K562 (cell line): ENCODE data around the gene ATP7B. TPM values are rescaled to one million over a fixed set of nuclear protein-coding genes. Genes with fewer than 3 reads are reported as not detected.

ENCODE experiments used
- ATF1 ChIP-seq, 2 experiments: fragments of 450-650 bp in 1 of 2; IDR thresholded peaks; 2 replicates each; pipeline ENCODE4 v1.6.1; 2016; ENCODE audit warnings: missing compliant biosample characterization in 1 of 2, missing genetic modification characterization in 1 of 2
- C11orf30 ChIP-seq: fragments of 450-650 bp; IDR thresholded peaks from 2 replicates; pipeline ENCODE4 v1.6.1; 2016; ENCODE audit warnings: low read depth, mild to moderate bottlenecking
- CAMTA2 ChIP-seq: fragments of 250-450 bp; sonication (Bioruptor Pico); conservative IDR thresholded peaks from 2 replicates; pipeline ENCODE4 v1.5.1; 2022
- CC2D1A ChIP-seq: fragments of 450-650 bp; IDR thresholded peaks from 2 replicates; pipeline ENCODE4 v1.6.1; 2017; ENCODE audit warnings: mild to moderate bottlenecking
- GABPB1 ChIP-seq: sonication (generic); formaldehyde crosslinking; IDR thresholded peaks from 2 replicates; pipeline ENCODE4 v1.8.0; 2022; ENCODE audit warnings: mild to moderate bottlenecking, missing genetic modification reagents
- HDAC3 ChIP-seq: fragments of 450-650 bp; IDR thresholded peaks from 2 replicates; pipeline ENCODE4 v1.6.1; 2018; ENCODE audit warnings: borderline replicate concordance, mild to moderate bottlenecking, moderate library complexity; ENCODE audit not compliant: partially characterized antibody
- NFRKB ChIP-seq: fragments of 450-650 bp; IDR thresholded peaks from 2 replicates; pipeline ENCODE4 v1.6.1; 2016; ENCODE audit warnings: low read depth
- NFXL1 ChIP-seq: fragments of 450-650 bp; formaldehyde crosslinking; IDR thresholded peaks from 2 replicates; pipeline ENCODE4 v1.4.0; 2021; ENCODE audit warnings: mild to moderate bottlenecking
- NUFIP1 ChIP-seq: fragments of 450-650 bp; IDR thresholded peaks from 2 replicates; pipeline ENCODE4 v1.6.1; 2018; ENCODE audit not compliant: partially characterized antibody
- SIN3B ChIP-seq: fragments of 450-650 bp; IDR thresholded peaks from 2 replicates; pipeline ENCODE4 v1.6.1; 2017; ENCODE audit warnings: low read depth, mild to moderate bottlenecking, moderate library complexity
- SUPT5H ChIP-seq: fragments of 450-650 bp; IDR thresholded peaks from 2 replicates; pipeline ENCODE4 v1.6.1; 2016
- TARDBP ChIP-seq: fragments of 450-650 bp; IDR thresholded peaks from 2 replicates; pipeline ENCODE4 v1.6.1; 2016
- TCF7 ChIP-seq: sonication (generic); IDR thresholded peaks from 2 replicates; pipeline ENCODE4 v1.6.1; 2016; ENCODE audit warnings: antibody characterized with exemption, borderline replicate concordance
- TSC22D4 ChIP-seq: fragments of 450-650 bp; IDR thresholded peaks from 2 replicates; pipeline ENCODE4 v1.6.1; 2016; ENCODE audit warnings: missing genetic modification characterization, missing biosample characterization, control low read depth
- ZKSCAN8 ChIP-seq: fragments of 200-800 bp; sonication (Bioruptor generic); IDR thresholded peaks from 2 replicates; pipeline ENCODE4 v1.6.1; 2016; ENCODE audit warnings: missing genetic modification characterization, missing compliant biosample characterization
- ZNF224 ChIP-seq: sonication (generic); formaldehyde crosslinking; IDR thresholded peaks from 2 replicates; pipeline ENCODE4 v1.8.0; 2022; ENCODE audit warnings: mild to moderate bottlenecking, missing genetic modification reagents
- ZNF785 ChIP-seq: fragments of 250-450 bp; sonication (Bioruptor Pico); IDR thresholded peaks from 2 replicates; pipeline ENCODE4 v1.4.0; 2020; ENCODE audit warnings: mild to moderate bottlenecking
- polyA plus RNA-seq, 8 experiments: library from polyadenylated mRNA; depleted of rRNA in 4 of 8; stranded (reverse) in 5 of 8; unstranded in 3 of 8; fragments of >200 nt; fragmentation: Nextera tagmentation in 2 of 8; fragmentation: Illumina TruSeq in 1 of 8; extraction: Ambion mirVana in 2 of 8; extraction: Trizol in 1 of 8; gene quantifications; 2 replicates each; pipeline versions ENCODE4 v1.2.1 to v1.2.3, GENCODE V29; 2011 to 2014; ENCODE audit warnings: inconsistent platforms in 1 of 8, missing spikeins in 1 of 8
- total RNA-seq, 7 experiments: library from RNA; depleted of rRNA in 6 of 7; stranded (reverse); fragments of >200 nt in 6 of 7; fragmentation: Illumina TruSeq in 2 of 7; extraction: Trizol in 2 of 7; gene quantifications; 2 replicates each; pipeline versions ENCODE4 v1.2.1 to v1.2.3, GENCODE V29; 2011 to 2021; ENCODE audit warnings: low replicate concordance in 1 of 7
- TF ChIP-seq, protein P1 (sequence below): sonication (generic); formaldehyde crosslinking; IDR thresholded peaks from 2 replicates; pipeline ENCODE4 v1.8.0; 2022; ENCODE audit warnings: mild to moderate bottlenecking, low read depth, missing genetic modification reagents
- TF ChIP-seq, protein P2 (sequence below), 3 experiments: fragments of 200-800 bp in 1 of 3; sonication (Bioruptor generic) in 1 of 3; sonication (generic) in 1 of 3; formaldehyde crosslinking in 1 of 3; IDR thresholded peaks; 2 replicates each; pipeline versions ENCODE4 v1.6.1 to v1.8.0; 2016 to 2022; ENCODE audit warnings: mild to moderate bottlenecking in 2 of 3, missing compliant biosample characterization in 2 of 3, missing genetic modification characterization in 2 of 3, missing genetic modification reagents in 1 of 3
- TF ChIP-seq, protein P3 (sequence below): fragments of 450-650 bp; IDR thresholded peaks from one replicate; pipeline ENCODE4 v1.6.1; 2018; ENCODE audit warnings: mild to moderate bottlenecking, moderate library complexity; ENCODE audit not compliant: partially characterized antibody
- TF ChIP-seq, protein P4 (sequence below): fragments of 450-650 bp; formaldehyde crosslinking; IDR thresholded peaks from 2 replicates; pipeline ENCODE4 v1.4.0; 2022; ENCODE audit warnings: missing genetic modification characterization
- TF ChIP-seq, protein P5 (sequence below), 2 experiments: IDR thresholded peaks; 2 replicates each; pipeline ENCODE4 v1.6.1; 2011; ENCODE audit warnings: borderline replicate concordance in 1 of 2, control low read depth in 1 of 2, low read depth in 1 of 2, low read length in 1 of 2, mild to moderate bottlenecking in 1 of 2, mixed read lengths in 1 of 2, moderate library complexity in 1 of 2; ENCODE audit not compliant: insufficient read depth in 1 of 2, insufficient read length in 1 of 2, poor library complexity in 1 of 2, severe bottlenecking in 1 of 2; ENCODE audit errors: extremely low read depth in 1 of 2

The ATP7B gene
- total and polyA plus RNA-seq, 9 of the 15 experiments (the other 6 are each of a cell fraction or from before 2014, with no cell fraction given), result 1.1 to 20.4 (median 8.5) TPM

DNA sequence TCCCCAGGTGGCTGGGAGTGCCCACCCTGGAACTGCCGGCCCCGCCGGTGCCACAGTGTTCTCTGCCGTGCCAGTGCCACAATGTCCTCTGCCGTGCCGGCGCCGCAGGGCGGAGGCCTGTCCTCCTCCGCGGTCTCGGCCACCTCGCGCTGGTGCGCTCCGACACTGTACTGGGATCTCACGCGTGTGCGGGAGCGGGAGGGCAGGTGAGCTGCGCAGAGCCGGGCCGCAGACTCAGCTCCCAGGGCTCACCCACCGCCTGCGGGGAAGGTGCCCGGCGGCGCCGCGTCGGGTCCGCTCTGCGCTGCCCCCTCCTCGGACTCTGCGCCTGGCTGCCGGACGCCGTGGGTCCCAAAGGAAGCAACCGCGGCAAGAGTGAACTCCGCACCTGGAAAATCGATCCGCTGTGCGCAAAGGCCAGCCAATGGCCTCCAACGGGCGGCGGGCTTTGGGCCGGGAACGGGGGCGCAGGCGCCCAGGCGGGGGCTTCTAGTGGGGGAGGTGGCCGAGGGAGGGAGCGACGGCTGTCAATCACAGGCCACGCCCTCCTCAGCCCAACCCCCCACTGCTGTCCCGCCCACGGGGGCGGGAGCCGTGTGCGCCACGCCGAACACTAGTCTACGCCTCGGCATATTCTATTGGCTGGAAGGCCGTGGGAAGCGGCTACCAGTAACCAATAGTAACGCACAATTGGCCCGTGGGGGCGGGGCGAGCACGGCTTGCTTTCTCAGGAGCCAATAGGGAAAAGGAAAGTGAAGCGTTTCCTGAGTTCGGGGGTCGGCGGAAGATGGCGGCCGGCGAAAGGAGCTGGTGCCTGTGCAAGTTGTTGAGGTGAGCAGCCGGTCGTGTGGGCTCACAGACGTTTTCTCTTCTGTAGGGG is 622 bp upstream of the ATP7B start, which contains the start of gene ALG11 (continued):
- TF ChIP-seq ATF1 (CRISPR knock-in tag; IDR thresholded peaks at IDR 0.05) (no peak), ATF1 (tag; IDR thresholded peaks at IDR 0.05) (peak; percentile 79), ZKSCAN8 (CRISPR knock-in tag) (no peak), SUPT5H (peak; percentile 79), C11orf30 (peak; percentile 93), NUFIP1 (no peak), NFXL1 (CRISPR knock-in tag) (no peak), ZNF224 (CRISPR knock-in tag) (no peak), CC2D1A (peak; percentile 53; the same call in 1 of the 2 replicates), TARDBP (0 out of 2 replicates have a peak, but pooled peaks have one; percentile 46), HDAC3 (no peak), ZNF785 (CRISPR knock-in tag) (no peak), TCF7 (no peak), GABPB1 (CRISPR knock-in tag) (peak; percentile 44; the same call in 1 of the 2 replicates), CAMTA2 (CRISPR knock-in tag) (no peak), SIN3B (peak; percentile 90), TSC22D4 (tag) (no peak), NFRKB (0 out of 2 replicates have a peak, but pooled peaks have one; percentile 62)
- TF ChIP-seq, protein P1, sequence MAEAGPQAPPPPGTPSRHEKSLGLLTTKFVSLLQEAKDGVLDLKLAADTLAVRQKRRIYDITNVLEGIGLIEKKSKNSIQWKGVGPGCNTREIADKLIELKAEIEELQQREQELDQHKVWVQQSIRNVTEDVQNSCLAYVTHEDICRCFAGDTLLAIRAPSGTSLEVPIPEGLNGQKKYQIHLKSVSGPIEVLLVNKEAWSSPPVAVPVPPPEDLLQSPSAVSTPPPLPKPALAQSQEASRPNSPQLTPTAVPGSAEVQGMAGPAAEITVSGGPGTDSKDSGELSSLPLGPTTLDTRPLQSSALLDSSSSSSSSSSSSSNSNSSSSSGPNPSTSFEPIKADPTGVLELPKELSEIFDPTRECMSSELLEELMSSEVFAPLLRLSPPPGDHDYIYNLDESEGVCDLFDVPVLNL (CRISPR knock-in tag), result no peak
- TF ChIP-seq, protein P2, sequence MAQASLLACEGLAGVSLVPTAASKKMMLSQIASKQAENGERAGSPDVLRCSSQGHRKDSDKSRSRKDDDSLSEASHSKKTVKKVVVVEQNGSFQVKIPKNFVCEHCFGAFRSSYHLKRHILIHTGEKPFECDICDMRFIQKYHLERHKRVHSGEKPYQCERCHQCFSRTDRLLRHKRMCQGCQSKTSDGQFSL (CRISPR knock-in tag; IDR thresholded peaks at IDR 0.05), result no peak
- TF ChIP-seq, protein P2 (tag; IDR thresholded peaks at IDR 0.05), result 0 out of 4 replicates have a peak, but pooled peaks of 1 of the 2 experiments have one; percentile 40
- TF ChIP-seq, protein P3, sequence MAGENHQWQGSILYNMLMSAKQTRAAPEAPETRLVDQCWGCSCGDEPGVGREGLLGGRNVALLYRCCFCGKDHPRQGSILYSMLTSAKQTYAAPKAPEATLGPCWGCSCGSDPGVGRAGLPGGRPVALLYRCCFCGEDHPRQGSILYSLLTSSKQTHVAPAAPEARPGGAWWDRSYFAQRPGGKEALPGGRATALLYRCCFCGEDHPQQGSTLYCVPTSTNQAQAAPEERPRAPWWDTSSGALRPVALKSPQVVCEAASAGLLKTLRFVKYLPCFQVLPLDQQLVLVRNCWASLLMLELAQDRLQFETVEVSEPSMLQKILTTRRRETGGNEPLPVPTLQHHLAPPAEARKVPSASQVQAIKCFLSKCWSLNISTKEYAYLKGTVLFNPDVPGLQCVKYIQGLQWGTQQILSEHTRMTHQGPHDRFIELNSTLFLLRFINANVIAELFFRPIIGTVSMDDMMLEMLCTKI, result no peak
- TF ChIP-seq, protein P4, sequence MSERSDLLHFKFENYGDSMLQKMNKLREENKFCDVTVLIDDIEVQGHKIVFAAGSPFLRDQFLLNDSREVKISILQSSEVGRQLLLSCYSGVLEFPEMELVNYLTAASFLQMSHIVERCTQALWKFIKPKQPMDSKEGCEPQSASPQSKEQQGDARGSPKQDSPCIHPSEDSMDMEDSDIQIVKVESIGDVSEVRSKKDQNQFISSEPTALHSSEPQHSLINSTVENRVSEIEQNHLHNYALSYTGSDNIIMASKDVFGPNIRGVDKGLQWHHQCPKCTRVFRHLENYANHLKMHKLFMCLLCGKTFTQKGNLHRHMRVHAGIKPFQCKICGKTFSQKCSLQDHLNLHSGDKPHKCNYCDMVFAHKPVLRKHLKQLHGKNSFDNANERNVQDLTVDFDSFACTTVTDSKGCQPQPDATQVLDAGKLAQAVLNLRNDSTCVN (CRISPR knock-in tag), result no peak
- TF ChIP-seq, protein P5, sequence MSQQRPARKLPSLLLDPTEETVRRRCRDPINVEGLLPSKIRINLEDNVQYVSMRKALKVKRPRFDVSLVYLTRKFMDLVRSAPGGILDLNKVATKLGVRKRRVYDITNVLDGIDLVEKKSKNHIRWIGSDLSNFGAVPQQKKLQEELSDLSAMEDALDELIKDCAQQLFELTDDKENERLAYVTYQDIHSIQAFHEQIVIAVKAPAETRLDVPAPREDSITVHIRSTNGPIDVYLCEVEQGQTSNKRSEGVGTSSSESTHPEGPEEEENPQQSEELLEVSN (IDR thresholded peaks at IDR 0.05; ENCODE audit: borderline replicate concordance in 1 of 2, extremely low read depth in 1 of 2, insufficient read depth in 1 of 2, insufficient read length in 1 of 2, low read depth in 1 of 2, low read length in 1 of 2, poor library complexity in 1 of 2, severe bottlenecking in 1 of 2), result peak; percentile 61 to 62
